GM12872 (cell line): ENCODE measurements around the gene FNDC1.

Experiments used
- CTCF ChIP-seq: IDR thresholded peaks from 3 replicates; pipeline ENCODE4 v1.5.1; 2011; ENCODE audit warnings: low read depth, mild to moderate bottlenecking, low read length, moderate library complexity; ENCODE audit not compliant: insufficient read depth

Gene FNDC1

GRCh38 chr6:159220093-159220492, 50.9 kb downstream of the FNDC1 start:
- TF ChIP-seq CTCF = no peak

GRCh38 chr6:159221486-159222170, 52.4 kb downstream of the FNDC1 start:
- TF ChIP-seq CTCF = no peak

GRCh38 chr6:159224452-159224851, 55.3 kb downstream of the FNDC1 start:
- TF ChIP-seq CTCF = no peak

- TF ChIP-seq CTCF = no peak
Measured at GRCh38 chr6:159229651-159230051, 60.5 kb downstream of the FNDC1 start.

GRCh38 chr6:159232106-159232645, 63.0 kb downstream of the FNDC1 start:
- no peak for TF ChIP-seq CTCF

GRCh38 chr6:159232751-159233150, 63.6 kb downstream of the FNDC1 start:
- TF ChIP-seq CTCF = no peak

GRCh38 chr6:159233365-159234101, 64.3 kb downstream of the FNDC1 start:
- TF ChIP-seq CTCF = no peak
